ENCODE measurements around the gene TMIGD2. TPM values are rescaled to one million over a fixed set of nuclear protein-coding genes. Genes with fewer than 3 reads are reported as not detected.
A peak's percentile ranks its signal among the peaks of the same experiment; 100 is the strongest.
"Not testable (repeated sequence)": the region's sequence is repeated elsewhere in the genome, so short reads cannot be mapped to it uniquely, and the experiment has no call there.

Gene TMIGD2
- polyA plus RNA-seq, 2 donors = 0.31 to 0.47 TPM

DNA sequence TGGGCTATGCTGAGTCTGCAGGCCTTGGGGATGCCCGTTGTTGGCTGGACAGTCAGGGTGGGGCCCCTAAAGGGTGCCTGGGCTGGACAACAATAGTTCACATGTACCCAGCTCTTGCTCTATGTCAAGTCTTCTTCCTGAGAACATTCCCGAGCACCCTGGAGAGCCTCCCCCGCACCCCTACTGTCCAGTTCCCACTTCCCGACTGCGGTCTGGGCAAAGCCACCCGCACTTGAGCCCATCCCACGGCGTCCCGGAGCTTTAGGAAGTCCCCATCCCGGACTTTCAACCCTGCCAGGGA is 40.1 kb upstream of the TMIGD2 start:
- 2 to 4% methylated on average over 10 of the region's 10 CpGs for WGBS, 2 donors
- Histone ChIP-seq H3K4me3 (ENCODE audit: low read depth in 1 of 2, low read length in 2 of 2) (peak overlapping the region; percentile 50 to 61), H3K4me1 (ENCODE audit: control insufficient read depth in 2 of 2, insufficient read depth in 2 of 2, low read length in 1 of 2) (peaks cover 0 to 11% of the 10 kb centered on the region in 2 donors), H3K9me3 (ENCODE audit: control insufficient read depth in 2 of 2, insufficient read depth in 1 of 2, low read depth in 1 of 2, low read length in 1 of 2) (no peaks in the 10 kb centered on the region), H3K27me3 (ENCODE audit: control insufficient read depth in 1 of 2, insufficient read depth in 2 of 2, low read length in 2 of 2) (no peaks in the 10 kb centered on the region), H3K27ac (ENCODE audit: low read depth in 2 of 2, low read length in 1 of 2) (peak overlapping the region; percentile 87 to 96), H3K36me3 (ENCODE audit: control insufficient read depth in 2 of 2, insufficient read depth in 2 of 2, low read length in 1 of 2) (peaks cover 0 to 7% of the 10 kb centered on the region in 2 donors)

DNA sequence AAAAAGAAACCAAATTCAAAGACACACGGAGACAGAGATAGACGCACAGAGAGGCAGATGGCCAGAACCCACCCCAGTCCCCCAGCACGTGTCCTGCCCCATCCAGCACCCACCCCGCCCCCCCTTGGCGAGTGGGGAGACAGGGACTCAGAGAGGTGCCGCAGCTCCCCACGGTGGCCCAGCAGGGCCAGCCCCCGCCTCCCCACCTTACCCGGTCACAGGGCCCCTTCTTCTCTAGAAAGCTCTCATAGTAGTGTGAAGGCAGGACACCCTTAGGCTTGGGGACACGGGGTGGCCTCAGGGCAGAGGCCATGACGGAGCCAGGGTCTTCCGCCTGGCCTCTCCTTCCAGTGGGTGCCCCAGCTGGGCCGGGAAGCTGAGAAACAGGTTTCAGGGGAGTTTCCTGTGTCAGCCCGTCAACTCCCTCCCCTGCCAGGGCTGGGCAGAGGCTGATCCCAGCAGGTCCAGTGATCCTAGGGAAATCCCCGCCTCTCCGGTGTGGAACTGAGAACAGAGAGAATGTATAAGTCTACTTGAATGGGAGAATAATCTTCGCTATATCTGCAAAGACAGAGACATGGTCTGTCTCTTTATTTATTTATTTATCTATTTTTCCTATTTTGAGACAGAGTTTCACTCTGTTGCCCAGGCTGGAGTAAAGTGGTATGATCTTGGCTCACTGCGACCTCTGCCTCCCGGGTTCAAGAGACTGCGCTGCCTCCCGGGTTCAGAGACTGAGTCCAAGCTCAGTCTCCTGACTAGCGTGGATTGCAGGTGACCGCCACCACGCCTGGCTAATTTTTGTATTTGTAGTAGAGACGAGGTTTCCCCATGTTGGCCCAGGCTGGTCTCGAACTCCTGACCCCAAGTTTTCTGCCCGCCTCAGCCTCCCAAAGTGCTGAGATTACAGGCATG is 36.5 kb upstream of the TMIGD2 start, which contains the start of gene STAP2:
STAP2 (minus strand) TSS at position 387 of the 915 bp plus-strand sequence; CDS start at position 313, 74 bp downstream.
- H3K4me1 ChIP-seq (ENCODE audit: control insufficient read depth in 2 of 2, insufficient read depth in 2 of 2, low read length in 1 of 2) = peaks cover 0 to 3% of the 10 kb centered on the region in 2 donors
- WGBS, 2 donors = 30 to 34% methylated on average over 25 to 27 of the region's 27 CpGs
- no peaks in the 10 kb centered on the region for H3K9me3 ChIP-seq (ENCODE audit: control insufficient read depth in 2 of 2, insufficient read depth in 1 of 2, low read depth in 1 of 2, low read length in 1 of 2)
- H3K27ac ChIP-seq (ENCODE audit: low read depth in 2 of 2, low read length in 1 of 2) = peak within 1 kb of the TSS; percentile 78 to 79
- peak within 1 kb of the TSS; percentile 49 to 64 for H3K4me3 ChIP-seq (ENCODE audit: low read depth in 1 of 2, low read length in 2 of 2)
- no peaks in the 10 kb centered on the region for H3K36me3 ChIP-seq (ENCODE audit: control insufficient read depth in 2 of 2, insufficient read depth in 2 of 2, low read length in 1 of 2)
- H3K27me3 ChIP-seq (ENCODE audit: control insufficient read depth in 1 of 2, insufficient read depth in 2 of 2, low read length in 2 of 2) = no peaks in the 10 kb centered on the region

DNA sequence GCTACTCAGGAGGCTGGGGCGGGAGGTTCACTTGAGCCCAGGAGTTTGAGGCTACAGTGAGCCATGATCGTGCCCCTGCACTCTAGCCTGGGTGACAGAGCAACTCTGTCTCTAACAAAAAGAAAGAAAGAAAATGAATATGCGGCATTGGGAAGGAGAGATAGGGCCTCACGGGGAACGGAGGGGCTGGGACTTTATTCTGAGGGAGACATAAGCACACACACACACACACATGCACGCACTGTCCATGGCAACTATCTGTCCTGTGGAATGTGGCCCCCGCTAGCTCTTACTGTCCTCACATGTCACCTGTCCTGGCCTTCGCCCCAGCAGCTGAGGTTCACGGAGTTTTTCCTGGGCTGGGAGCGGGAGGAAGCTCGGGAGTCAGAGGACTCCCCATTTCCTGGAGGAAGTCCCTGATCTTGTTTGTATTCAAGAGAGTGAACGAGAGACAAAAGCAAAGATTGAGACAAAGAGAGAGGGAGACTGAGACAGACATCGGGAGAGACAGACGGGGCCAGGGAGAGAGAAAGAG is 35.8 kb upstream of the TMIGD2 start:
- H3K27me3 ChIP-seq (ENCODE audit: control insufficient read depth in 1 of 2, insufficient read depth in 2 of 2, low read length in 2 of 2) = no peaks in the 10 kb centered on the region
- H3K9me3 ChIP-seq (ENCODE audit: control insufficient read depth in 2 of 2, insufficient read depth in 1 of 2, low read depth in 1 of 2, low read length in 1 of 2) = no peaks in the 10 kb centered on the region
- peak overlapping the region; percentile 49 to 64 for H3K4me3 ChIP-seq (ENCODE audit: low read depth in 1 of 2, low read length in 2 of 2)
- peaks cover 0 to 3% of the 10 kb centered on the region in 2 donors for H3K4me1 ChIP-seq (ENCODE audit: control insufficient read depth in 2 of 2, insufficient read depth in 2 of 2, low read length in 1 of 2)
- H3K36me3 ChIP-seq (ENCODE audit: control insufficient read depth in 2 of 2, insufficient read depth in 2 of 2, low read length in 1 of 2) = no peaks in the 10 kb centered on the region
- 9 to 13% methylated on average over 14 of the region's 14 CpGs for WGBS, 2 donors
- H3K27ac ChIP-seq (ENCODE audit: low read depth in 2 of 2, low read length in 1 of 2) = peak overlapping the region; percentile 78 to 79

DNA sequence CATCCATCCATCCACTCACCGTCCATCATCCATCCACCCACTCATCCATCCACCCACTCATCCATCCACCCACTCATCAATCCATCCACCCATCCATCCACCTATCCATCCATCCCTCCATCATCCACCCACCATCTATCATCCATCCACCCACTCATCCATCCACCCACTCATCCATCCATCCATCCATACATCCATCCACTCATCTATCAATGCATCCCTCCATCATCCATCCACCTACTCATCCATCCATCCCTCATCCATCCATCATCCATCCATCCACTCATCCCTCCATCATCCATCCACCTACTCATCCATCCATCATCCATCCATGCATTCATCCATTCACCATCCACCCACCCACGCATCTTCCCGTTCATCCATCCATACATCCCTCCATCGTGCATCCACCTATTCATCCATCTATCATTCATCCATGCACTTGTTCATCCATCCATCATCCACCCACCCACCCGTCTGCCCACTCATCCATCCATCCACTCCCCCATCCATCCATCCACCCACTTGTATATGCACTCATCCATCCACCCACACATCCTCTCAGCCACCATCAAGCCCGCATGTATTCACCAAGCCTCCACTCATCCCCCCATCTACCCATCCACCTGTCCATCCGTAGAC is 32.9 kb upstream of the TMIGD2 start:
- no peaks in the 10 kb centered on the region for H3K9me3 ChIP-seq (ENCODE audit: control insufficient read depth in 2 of 2, insufficient read depth in 1 of 2, low read depth in 1 of 2, low read length in 1 of 2)
- no peaks in the 10 kb centered on the region for H3K27me3 ChIP-seq (ENCODE audit: control insufficient read depth in 1 of 2, insufficient read depth in 2 of 2, low read length in 2 of 2)
- H3K36me3 ChIP-seq (ENCODE audit: control insufficient read depth in 2 of 2, insufficient read depth in 2 of 2, low read length in 1 of 2) = no peaks in the 10 kb centered on the region
- no peak overlapping the region for H3K4me3 ChIP-seq (ENCODE audit: low read depth in 1 of 2, low read length in 2 of 2)
- no peaks in the 10 kb centered on the region for H3K4me1 ChIP-seq (ENCODE audit: control insufficient read depth in 2 of 2, insufficient read depth in 2 of 2, low read length in 1 of 2)
- no peak overlapping the region for H3K27ac ChIP-seq (ENCODE audit: low read depth in 2 of 2, low read length in 1 of 2)
- WGBS, 2 donors = 91 to 95% methylated on average over 7 of the region's 7 CpGs

DNA sequence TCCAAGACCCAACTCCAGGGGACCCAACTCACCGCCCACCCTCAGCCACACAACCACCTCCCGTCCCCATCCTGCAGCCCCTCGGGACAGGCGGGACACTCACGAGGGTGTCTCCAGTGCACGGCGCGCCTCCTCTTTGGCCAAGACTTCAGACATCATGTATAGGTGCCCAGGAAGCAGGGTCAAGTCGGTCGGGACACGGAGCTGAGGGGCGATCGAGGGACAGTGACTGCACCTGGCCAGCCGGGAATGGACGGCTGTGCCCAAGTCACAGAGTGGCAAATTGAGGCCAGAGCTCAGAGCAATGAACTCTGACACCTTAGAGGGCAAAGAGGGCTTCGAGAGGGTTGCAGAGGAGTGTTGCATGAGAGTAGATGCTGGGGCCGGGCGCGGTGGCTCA is 27.7 kb upstream of the TMIGD2 start:
- Histone ChIP-seq H3K4me3 (ENCODE audit: low read depth in 1 of 2, low read length in 2 of 2) (no peak overlapping the region), H3K9me3 (ENCODE audit: control insufficient read depth in 2 of 2, insufficient read depth in 1 of 2, low read depth in 1 of 2, low read length in 1 of 2) (peaks cover 0 to 4% of the 10 kb centered on the region in 2 donors), H3K4me1 (ENCODE audit: control insufficient read depth in 2 of 2, insufficient read depth in 2 of 2, low read length in 1 of 2) (peaks cover 0 to 5% of the 10 kb centered on the region in 2 donors), H3K36me3 (ENCODE audit: control insufficient read depth in 2 of 2, insufficient read depth in 2 of 2, low read length in 1 of 2) (peaks cover 0 to 20% of the 10 kb centered on the region in 2 donors), H3K27ac (ENCODE audit: low read depth in 2 of 2, low read length in 1 of 2) (no peak overlapping the region), H3K27me3 (ENCODE audit: control insufficient read depth in 1 of 2, insufficient read depth in 2 of 2, low read length in 2 of 2) (no peaks in the 10 kb centered on the region)
- 97% methylated on average over 19 of the region's 19 CpGs for WGBS, 2 donors

DNA sequence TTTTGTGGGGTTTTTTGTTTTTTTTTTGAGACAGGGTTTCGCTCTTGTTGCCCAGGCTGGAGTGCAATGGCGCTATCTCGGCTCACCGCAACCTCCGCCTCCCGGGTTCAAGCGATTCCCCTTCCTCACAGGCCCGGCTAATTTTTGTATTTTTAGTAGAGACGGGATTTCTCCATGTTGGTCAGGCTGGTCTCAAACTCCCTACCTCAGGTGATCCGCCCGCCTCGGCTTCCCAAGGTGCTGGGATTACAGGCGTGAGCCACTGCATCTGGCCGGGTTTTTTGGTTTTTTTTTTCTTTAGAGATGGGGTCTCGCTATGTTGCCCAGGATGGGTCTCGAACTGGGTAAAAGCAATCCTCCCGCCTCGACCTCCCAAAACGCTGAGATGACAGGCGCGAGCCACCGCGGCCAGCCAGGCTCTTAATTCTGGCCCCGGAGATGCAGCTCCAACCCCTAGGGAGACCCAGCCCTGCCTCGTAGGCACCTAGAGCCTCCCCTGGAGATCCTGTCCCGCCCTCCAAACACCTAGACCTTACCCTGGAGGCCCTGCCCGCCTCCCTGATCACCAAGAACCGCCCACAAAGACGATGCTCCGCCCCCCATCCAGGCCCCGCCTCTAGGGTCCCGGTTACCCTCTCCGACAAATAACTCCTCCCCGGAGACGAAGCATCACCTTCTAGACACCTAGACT is 26.9 kb upstream of the TMIGD2 start:
- not testable (repeated sequence) for H3K27ac ChIP-seq (ENCODE audit: low read depth in 2 of 2, low read length in 1 of 2)

DNA sequence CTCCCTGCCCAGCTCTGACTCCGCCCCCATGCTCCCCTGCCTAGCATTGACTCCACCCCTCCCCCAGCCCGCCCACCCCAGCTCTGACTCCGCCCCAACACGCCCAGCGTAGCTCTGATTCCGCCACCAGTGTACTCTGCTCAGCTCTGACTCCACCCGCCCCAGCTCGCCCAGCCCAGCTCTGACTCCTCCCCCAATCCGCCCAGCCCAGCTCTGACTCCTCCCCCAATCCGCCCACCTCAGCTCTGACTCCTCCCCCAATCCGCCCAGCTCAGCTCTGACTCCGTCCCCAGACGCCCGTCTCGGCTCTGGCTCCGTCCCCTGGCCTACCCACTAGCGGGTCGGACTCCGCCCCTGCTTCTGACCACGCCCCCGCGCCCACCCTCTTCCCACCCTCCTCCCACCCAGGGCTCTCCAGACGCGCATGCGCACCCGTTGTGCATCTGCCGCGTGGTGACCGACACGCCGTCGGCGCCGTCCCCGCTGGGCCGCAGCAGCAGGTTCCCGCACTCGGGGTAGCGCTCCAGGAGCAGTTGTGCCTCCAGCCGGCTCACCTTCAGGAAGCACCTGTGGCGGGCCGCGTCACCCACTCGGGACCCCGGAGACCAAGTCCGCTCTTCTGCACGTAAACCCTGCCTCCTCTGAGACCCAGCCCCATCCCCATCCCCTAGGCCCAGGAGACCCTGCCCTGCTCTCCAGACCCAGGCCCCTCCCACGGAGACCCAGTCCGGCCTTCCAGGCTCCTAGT is 26.2 kb upstream of the TMIGD2 start:
- H3K27me3 ChIP-seq (ENCODE audit: control insufficient read depth in 1 of 2, insufficient read depth in 2 of 2, low read length in 2 of 2) = no peaks in the 10 kb centered on the region
- H3K4me3 ChIP-seq (ENCODE audit: low read depth in 1 of 2, low read length in 2 of 2) = peak overlapping the region in 1 of 2 donors; percentile 32
- H3K36me3 ChIP-seq (ENCODE audit: control insufficient read depth in 2 of 2, insufficient read depth in 2 of 2, low read length in 1 of 2) = peaks cover 0 to 22% of the 10 kb centered on the region in 2 donors
- H3K9me3 ChIP-seq (ENCODE audit: control insufficient read depth in 2 of 2, insufficient read depth in 1 of 2, low read depth in 1 of 2, low read length in 1 of 2) = peaks cover 0 to 4% of the 10 kb centered on the region in 2 donors
- peak overlapping the region in 1 of 2 donors; percentile 36 for H3K27ac ChIP-seq (ENCODE audit: low read depth in 2 of 2, low read length in 1 of 2)
- H3K4me1 ChIP-seq (ENCODE audit: control insufficient read depth in 2 of 2, insufficient read depth in 2 of 2, low read length in 1 of 2) = peaks cover 0 to 5% of the 10 kb centered on the region in 2 donors
- 10 to 33% methylated on average over 39 to 49 of the region's 49 CpGs for WGBS, 2 donors

More for the DNA sequence above, 26.9 kb upstream of the TMIGD2 start:
- H3K4me1 ChIP-seq (ENCODE audit: control insufficient read depth in 2 of 2, insufficient read depth in 2 of 2, low read length in 1 of 2); H3K27me3 ChIP-seq (ENCODE audit: control insufficient read depth in 1 of 2, insufficient read depth in 2 of 2, low read length in 2 of 2); H3K9me3 ChIP-seq (ENCODE audit: control insufficient read depth in 2 of 2, insufficient read depth in 1 of 2, low read depth in 1 of 2, low read length in 1 of 2): not testable (repeated sequence)
- WGBS, 2 donors = 54 to 71% methylated on average over 35 of the region's 35 CpGs
- peaks cover 0 to 20% of the 10 kb centered on the region in 2 donors for H3K36me3 ChIP-seq (ENCODE audit: control insufficient read depth in 2 of 2, insufficient read depth in 2 of 2, low read length in 1 of 2)
- H3K4me3 ChIP-seq (ENCODE audit: low read depth in 1 of 2, low read length in 2 of 2) = peak overlapping the region in 1 of 2 donors; percentile 20

DNA sequence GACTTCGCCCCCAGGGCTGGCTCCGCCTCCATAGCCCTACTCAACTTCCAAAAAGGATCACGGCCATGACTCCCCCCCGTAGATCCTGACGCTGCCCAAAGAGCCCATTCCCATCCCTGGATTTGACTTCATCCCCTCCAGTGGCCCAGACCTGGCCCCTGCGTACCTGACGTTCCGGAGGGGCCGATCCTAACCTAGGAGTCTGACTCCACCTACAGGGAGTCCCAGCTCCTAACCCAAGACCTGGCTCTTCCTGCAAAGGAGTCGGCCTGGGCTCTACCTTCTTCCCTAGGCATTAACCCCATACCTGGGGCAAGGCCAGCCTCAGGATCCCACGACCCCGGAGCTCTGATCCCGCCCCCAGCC is 25.7 kb upstream of the TMIGD2 start:
- Histone ChIP-seq H3K36me3 (ENCODE audit: control insufficient read depth in 2 of 2, insufficient read depth in 2 of 2, low read length in 1 of 2) (peaks cover 0 to 22% of the 10 kb centered on the region in 2 donors), H3K4me1 (ENCODE audit: control insufficient read depth in 2 of 2, insufficient read depth in 2 of 2, low read length in 1 of 2) (peaks cover 0 to 5% of the 10 kb centered on the region in 2 donors), H3K27ac (ENCODE audit: low read depth in 2 of 2, low read length in 1 of 2) (peak overlapping the region in 1 of 2 donors; percentile 36), H3K4me3 (ENCODE audit: low read depth in 1 of 2, low read length in 2 of 2) (peak overlapping the region in 1 of 2 donors; percentile 32), H3K9me3 (ENCODE audit: control insufficient read depth in 2 of 2, insufficient read depth in 1 of 2, low read depth in 1 of 2, low read length in 1 of 2) (peaks cover 0 to 4% of the 10 kb centered on the region in 2 donors), H3K27me3 (ENCODE audit: control insufficient read depth in 1 of 2, insufficient read depth in 2 of 2, low read length in 2 of 2) (no peaks in the 10 kb centered on the region)
- 28 to 37% methylated on average over 13 of the region's 13 CpGs for WGBS, 2 donors
